ENCODE results near the gene SREBF1. TPM values are rescaled to one million over a fixed set of nuclear protein-coding genes. Genes with fewer than 3 reads are reported as not detected.

The SREBF1 gene
- total and polyA plus RNA-seq, 2 of the 8 experiments (the other 6 are each of a cell fraction or from before 2014, with no cell fraction given) = 28.6 to 70.8 TPM

DNA sequence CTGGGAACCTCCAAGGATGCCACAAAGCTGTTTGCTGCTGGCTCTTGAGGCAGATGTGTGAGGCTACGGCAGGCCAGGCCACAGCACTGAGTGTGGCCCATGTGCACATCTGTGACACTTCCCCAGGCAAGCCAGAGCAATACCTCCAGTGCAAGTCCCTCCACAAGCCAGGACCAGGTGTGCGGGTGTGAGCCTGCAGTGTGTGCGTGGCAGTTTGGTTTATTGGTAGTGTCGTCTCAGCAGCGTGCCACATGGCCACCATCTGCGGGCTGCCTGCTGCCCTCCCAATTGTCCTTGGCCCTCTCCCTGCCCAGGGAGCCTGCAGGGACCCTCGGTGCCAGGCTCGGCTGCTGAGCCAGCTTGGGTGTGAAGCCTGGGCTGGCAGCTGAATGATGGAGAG is 9.9 kb upstream of the SREBF1 start (continued):
- TF ChIP-seq, protein P1, sequence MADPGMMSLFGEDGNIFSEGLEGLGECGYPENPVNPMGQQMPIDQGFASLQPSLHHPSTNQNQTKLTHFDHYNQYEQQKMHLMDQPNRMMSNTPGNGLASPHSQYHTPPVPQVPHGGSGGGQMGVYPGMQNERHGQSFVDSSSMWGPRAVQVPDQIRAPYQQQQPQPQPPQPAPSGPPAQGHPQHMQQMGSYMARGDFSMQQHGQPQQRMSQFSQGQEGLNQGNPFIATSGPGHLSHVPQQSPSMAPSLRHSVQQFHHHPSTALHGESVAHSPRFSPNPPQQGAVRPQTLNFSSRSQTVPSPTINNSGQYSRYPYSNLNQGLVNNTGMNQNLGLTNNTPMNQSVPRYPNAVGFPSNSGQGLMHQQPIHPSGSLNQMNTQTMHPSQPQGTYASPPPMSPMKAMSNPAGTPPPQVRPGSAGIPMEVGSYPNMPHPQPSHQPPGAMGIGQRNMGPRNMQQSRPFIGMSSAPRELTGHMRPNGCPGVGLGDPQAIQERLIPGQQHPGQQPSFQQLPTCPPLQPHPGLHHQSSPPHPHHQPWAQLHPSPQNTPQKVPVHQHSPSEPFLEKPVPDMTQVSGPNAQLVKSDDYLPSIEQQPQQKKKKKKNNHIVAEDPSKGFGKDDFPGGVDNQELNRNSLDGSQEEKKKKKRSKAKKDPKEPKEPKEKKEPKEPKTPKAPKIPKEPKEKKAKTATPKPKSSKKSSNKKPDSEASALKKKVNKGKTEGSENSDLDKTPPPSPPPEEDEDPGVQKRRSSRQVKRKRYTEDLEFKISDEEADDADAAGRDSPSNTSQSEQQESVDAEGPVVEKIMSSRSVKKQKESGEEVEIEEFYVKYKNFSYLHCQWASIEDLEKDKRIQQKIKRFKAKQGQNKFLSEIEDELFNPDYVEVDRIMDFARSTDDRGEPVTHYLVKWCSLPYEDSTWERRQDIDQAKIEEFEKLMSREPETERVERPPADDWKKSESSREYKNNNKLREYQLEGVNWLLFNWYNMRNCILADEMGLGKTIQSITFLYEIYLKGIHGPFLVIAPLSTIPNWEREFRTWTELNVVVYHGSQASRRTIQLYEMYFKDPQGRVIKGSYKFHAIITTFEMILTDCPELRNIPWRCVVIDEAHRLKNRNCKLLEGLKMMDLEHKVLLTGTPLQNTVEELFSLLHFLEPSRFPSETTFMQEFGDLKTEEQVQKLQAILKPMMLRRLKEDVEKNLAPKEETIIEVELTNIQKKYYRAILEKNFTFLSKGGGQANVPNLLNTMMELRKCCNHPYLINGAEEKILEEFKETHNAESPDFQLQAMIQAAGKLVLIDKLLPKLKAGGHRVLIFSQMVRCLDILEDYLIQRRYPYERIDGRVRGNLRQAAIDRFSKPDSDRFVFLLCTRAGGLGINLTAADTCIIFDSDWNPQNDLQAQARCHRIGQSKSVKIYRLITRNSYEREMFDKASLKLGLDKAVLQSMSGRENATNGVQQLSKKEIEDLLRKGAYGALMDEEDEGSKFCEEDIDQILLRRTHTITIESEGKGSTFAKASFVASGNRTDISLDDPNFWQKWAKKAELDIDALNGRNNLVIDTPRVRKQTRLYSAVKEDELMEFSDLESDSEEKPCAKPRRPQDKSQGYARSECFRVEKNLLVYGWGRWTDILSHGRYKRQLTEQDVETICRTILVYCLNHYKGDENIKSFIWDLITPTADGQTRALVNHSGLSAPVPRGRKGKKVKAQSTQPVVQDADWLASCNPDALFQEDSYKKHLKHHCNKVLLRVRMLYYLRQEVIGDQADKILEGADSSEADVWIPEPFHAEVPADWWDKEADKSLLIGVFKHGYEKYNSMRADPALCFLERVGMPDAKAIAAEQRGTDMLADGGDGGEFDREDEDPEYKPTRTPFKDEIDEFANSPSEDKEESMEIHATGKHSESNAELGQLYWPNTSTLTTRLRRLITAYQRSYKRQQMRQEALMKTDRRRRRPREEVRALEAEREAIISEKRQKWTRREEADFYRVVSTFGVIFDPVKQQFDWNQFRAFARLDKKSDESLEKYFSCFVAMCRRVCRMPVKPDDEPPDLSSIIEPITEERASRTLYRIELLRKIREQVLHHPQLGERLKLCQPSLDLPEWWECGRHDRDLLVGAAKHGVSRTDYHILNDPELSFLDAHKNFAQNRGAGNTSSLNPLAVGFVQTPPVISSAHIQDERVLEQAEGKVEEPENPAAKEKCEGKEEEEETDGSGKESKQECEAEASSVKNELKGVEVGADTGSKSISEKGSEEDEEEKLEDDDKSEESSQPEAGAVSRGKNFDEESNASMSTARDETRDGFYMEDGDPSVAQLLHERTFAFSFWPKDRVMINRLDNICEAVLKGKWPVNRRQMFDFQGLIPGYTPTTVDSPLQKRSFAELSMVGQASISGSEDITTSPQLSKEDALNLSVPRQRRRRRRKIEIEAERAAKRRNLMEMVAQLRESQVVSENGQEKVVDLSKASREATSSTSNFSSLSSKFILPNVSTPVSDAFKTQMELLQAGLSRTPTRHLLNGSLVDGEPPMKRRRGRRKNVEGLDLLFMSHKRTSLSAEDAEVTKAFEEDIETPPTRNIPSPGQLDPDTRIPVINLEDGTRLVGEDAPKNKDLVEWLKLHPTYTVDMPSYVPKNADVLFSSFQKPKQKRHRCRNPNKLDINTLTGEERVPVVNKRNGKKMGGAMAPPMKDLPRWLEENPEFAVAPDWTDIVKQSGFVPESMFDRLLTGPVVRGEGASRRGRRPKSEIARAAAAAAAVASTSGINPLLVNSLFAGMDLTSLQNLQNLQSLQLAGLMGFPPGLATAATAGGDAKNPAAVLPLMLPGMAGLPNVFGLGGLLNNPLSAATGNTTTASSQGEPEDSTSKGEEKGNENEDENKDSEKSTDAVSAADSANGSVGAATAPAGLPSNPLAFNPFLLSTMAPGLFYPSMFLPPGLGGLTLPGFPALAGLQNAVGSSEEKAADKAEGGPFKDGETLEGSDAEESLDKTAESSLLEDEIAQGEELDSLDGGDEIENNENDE (IDR thresholded peaks at IDR 0.05; ENCODE audit: insufficient replicate concordance, low read length) = no peak
- no peak for TF ChIP-seq RNF2 (IDR thresholded peaks at IDR 0.05; ENCODE audit: borderline replicate concordance, low read depth, low read length, missing control alignments, poor library complexity, severe bottlenecking)
- TF ChIP-seq EGR1 (IDR thresholded peaks at IDR 0.05; ENCODE audit: borderline replicate concordance, low read depth, low read length) = no peak
- TF ChIP-seq, protein P2, sequence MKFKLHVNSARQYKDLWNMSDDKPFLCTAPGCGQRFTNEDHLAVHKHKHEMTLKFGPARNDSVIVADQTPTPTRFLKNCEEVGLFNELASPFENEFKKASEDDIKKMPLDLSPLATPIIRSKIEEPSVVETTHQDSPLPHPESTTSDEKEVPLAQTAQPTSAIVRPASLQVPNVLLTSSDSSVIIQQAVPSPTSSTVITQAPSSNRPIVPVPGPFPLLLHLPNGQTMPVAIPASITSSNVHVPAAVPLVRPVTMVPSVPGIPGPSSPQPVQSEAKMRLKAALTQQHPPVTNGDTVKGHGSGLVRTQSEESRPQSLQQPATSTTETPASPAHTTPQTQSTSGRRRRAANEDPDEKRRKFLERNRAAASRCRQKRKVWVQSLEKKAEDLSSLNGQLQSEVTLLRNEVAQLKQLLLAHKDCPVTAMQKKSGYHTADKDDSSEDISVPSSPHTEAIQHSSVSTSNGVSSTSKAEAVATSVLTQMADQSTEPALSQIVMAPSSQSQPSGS (IDR thresholded peaks at IDR 0.05; ENCODE audit: low read length) = no peak
- no peak for TF ChIP-seq BACH1 (IDR thresholded peaks at IDR 0.05; ENCODE audit: low read length)
- TF ChIP-seq CTBP2 (IDR thresholded peaks at IDR 0.05; ENCODE audit: borderline replicate concordance, insufficient read depth, insufficient read length, low read length) = no peak
- TF ChIP-seq SRF (IDR thresholded peaks at IDR 0.05; ENCODE audit: low read depth, low read length) = no peak
- TF ChIP-seq CBX8 (IDR thresholded peaks at IDR 0.05; ENCODE audit: borderline replicate concordance, low read depth, low read length) = no peak
- no peak for TF ChIP-seq CHD1 (IDR thresholded peaks at IDR 0.05; ENCODE audit: low read depth, low read length)
